Measurements from ENCODE around the gene SELP.

DNA sequence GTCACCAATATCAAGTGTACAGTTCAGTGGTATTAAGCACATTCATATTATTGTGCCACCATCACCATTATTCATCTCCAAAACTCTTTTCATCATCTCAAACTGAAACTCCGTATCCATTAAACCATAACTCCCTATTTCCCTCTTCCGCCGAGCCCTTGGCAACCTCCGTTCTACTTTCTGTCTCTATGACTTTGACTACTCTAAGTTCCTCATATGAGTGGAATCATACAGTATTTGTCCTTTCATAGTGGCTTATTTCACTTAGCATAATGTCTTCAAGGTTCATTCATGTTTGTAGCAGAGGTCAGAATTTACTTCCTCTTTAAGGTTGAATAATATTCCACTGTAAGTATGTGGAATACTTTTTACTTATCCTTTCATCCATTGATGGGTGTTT, 21.7 kb downstream of the SELP start:
- no peak for TF ChIP-seq EZH2 (IDR thresholded peaks at IDR 0.05; ENCODE audit: low read length)
- TF ChIP-seq, protein P1, sequence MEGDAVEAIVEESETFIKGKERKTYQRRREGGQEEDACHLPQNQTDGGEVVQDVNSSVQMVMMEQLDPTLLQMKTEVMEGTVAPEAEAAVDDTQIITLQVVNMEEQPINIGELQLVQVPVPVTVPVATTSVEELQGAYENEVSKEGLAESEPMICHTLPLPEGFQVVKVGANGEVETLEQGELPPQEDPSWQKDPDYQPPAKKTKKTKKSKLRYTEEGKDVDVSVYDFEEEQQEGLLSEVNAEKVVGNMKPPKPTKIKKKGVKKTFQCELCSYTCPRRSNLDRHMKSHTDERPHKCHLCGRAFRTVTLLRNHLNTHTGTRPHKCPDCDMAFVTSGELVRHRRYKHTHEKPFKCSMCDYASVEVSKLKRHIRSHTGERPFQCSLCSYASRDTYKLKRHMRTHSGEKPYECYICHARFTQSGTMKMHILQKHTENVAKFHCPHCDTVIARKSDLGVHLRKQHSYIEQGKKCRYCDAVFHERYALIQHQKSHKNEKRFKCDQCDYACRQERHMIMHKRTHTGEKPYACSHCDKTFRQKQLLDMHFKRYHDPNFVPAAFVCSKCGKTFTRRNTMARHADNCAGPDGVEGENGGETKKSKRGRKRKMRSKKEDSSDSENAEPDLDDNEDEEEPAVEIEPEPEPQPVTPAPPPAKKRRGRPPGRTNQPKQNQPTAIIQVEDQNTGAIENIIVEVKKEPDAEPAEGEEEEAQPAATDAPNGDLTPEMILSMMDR (optimal IDR thresholded peaks at IDR 0.05 in 1 of 3, IDR thresholded peaks at IDR 0.05 in 1 of 3, conservative IDR thresholded peaks at IDR 0.05 in 1 of 3; ENCODE audit: extremely low read depth in 1 of 3, insufficient read depth in 2 of 3, low read length in 3 of 3): no peak
